Lower lobe of right lung (tissue), 2 donors: ENCODE measurements around the gene OR2V1. TPM values are rescaled to one million over a fixed set of nuclear protein-coding genes. Genes with fewer than 3 reads are reported as not detected.
"Not testable (repeated sequence)": the region's sequence is repeated elsewhere in the genome, so short reads cannot be mapped to it uniquely, and the experiment has no call there.

ENCODE experiments used
- ATAC-seq, 2 donors: fragments of 200-7000 bp; cut with Tn5 transposase; one replicate each; pipeline ENCODE4 v1.9.1; 2020 to 2022; ENCODE audit warnings: mild to moderate bottlenecking in 2 of 2, moderate library complexity in 2 of 2
- DNase-seq: peaks from one replicate; pipeline ENCODE4 v3.0.0-alpha.2; 2020
- H3K27ac ChIP-seq: fragments of 200-600 bp; one replicate; pipeline ENCODE4 v1.8.0; 2022
- H3K27me3 ChIP-seq: fragments of 200-600 bp; one replicate; pipeline ENCODE4 v1.8.0; 2022; ENCODE audit warnings: low read depth
- H3K36me3 ChIP-seq: fragments of 200-600 bp; one replicate; pipeline ENCODE4 v1.8.0; 2022; ENCODE audit warnings: mild to moderate bottlenecking
- H3K4me1 ChIP-seq: fragments of 200-600 bp; one replicate; pipeline ENCODE4 v1.8.0; 2022
- H3K4me3 ChIP-seq: fragments of 200-600 bp; one replicate; pipeline ENCODE4 v1.8.0; 2022; ENCODE audit warnings: mild to moderate bottlenecking
- H3K9me3 ChIP-seq: fragments of 200-600 bp; one replicate; pipeline ENCODE4 v1.8.0; 2022
- CTCF ChIP-seq: fragments of 200-600 bp; IDR thresholded peaks from one replicate; pipeline ENCODE4 v1.8.0; 2022; ENCODE audit warnings: antibody characterized with exemption, mild to moderate bottlenecking
- intact Hi-C: fragments of 100-400 bp; cut with DNase I; formaldehyde crosslinking; loops from one replicate; pipeline ENCODE4 v1.11.0; 2022
- total RNA-seq: library from RNA; stranded (reverse); fragmentation: NEBNext Ultra II Directional; extraction: Animal tissue kit (Norgen Biotek cat#: 25700); gene quantifications from one replicate; pipeline ENCODE4 v1.2.1, GENCODE V29; 2021
- donor health status: DM: no; HTN: yes; CAD: no; lungs with severe emphysema.

The OR2V1 gene
- total RNA-seq, 1 donor from 2014 or later, result not detected

GRCh38 chr5:181108578-181109165, 22.3 kb downstream of the OR2V1 start:
- Histone ChIP-seq H3K27me3 (peaks cover 85% of the 10 kb centered on the region), H3K27ac (no peak overlapping the region), H3K36me3 (no peaks in the 10 kb centered on the region), H3K4me3 (no peak overlapping the region), H3K9me3 (no peaks in the 10 kb centered on the region), H3K4me1 (no peaks in the 10 kb centered on the region)
- intact Hi-C loops, result no loop called here
- no peak for ATAC-seq
- TF ChIP-seq CTCF, result no peak
- no peak for DNase-seq

GRCh38 chr5:181107699-181108098, 23.3 kb downstream of the OR2V1 start:
- H3K9me3 ChIP-seq, result no peaks in the 10 kb centered on the region
- H3K27ac ChIP-seq, result no peak overlapping the region
- no peak for TF ChIP-seq CTCF
- no peaks in the 10 kb centered on the region for H3K36me3 ChIP-seq
- no peaks in the 10 kb centered on the region for H3K4me1 ChIP-seq
- DNase-seq (no peak), ATAC-seq (no peak)
- peaks cover 79% of the 10 kb centered on the region for H3K27me3 ChIP-seq
- intact Hi-C loops, result no loop called here
- no peak overlapping the region for H3K4me3 ChIP-seq

GRCh38 chr5:181105391-181106025, 25.5 kb downstream of the OR2V1 start:
- Histone ChIP-seq H3K27me3 (peaks cover 60% of the 10 kb centered on the region), H3K27ac (no peak overlapping the region), H3K9me3 (no peaks in the 10 kb centered on the region), H3K36me3 (no peaks in the 10 kb centered on the region), H3K4me1 (no peaks in the 10 kb centered on the region), H3K4me3 (no peak overlapping the region)
- DNase-seq (no peak), ATAC-seq (no peak)
- intact Hi-C loops, result no loop called here
- TF ChIP-seq CTCF, result no peak

- H3K4me1 ChIP-seq, H3K9me3 ChIP-seq, H3K36me3 ChIP-seq, H3K4me3 ChIP-seq, H3K27ac ChIP-seq, DNase-seq, ATAC-seq, intact Hi-C loops: not testable (repeated sequence)
- H3K27me3 ChIP-seq, result peaks cover 60% of the 10 kb centered on the region
These were observed 26.2 kb downstream of the OR2V1 start for GRCh38 chr5:181104606-181105390.

- intact Hi-C loops, H3K4me1 ChIP-seq, H3K36me3 ChIP-seq, H3K27ac ChIP-seq, ATAC-seq, DNase-seq, H3K4me3 ChIP-seq, H3K9me3 ChIP-seq: not testable (repeated sequence)
- H3K27me3 ChIP-seq, result peaks cover 60% of the 10 kb centered on the region
These were observed 26.8 kb downstream of the OR2V1 start for GRCh38 chr5:181104259-181104568.

GRCh38 chr5:181101930-181102674, 28.9 kb downstream of the OR2V1 start:
- H3K9me3 ChIP-seq, H3K4me1 ChIP-seq, H3K27ac ChIP-seq, H3K36me3 ChIP-seq, H3K4me3 ChIP-seq, ATAC-seq, intact Hi-C loops, DNase-seq: not testable (repeated sequence)
- peaks cover 46% of the 10 kb centered on the region for H3K27me3 ChIP-seq

- H3K4me3 ChIP-seq, result not testable (repeated sequence)
- ATAC-seq, result peak; percentile 33 to 35
These were observed 29.8 kb downstream of the OR2V1 start for GRCh38 chr5:181101030-181101641.

More at GRCh38 chr5:181101030-181101641, 29.8 kb downstream of the OR2V1 start:
- H3K9me3 ChIP-seq, H3K27ac ChIP-seq, intact Hi-C loops, DNase-seq, H3K36me3 ChIP-seq, H3K4me1 ChIP-seq: not testable (repeated sequence)
- H3K27me3 ChIP-seq, result peaks cover 38% of the 10 kb centered on the region
